Activated CD8-positive, alpha-beta T cell treated with anti-CD3 and anti-CD28 coated beads for 36 hours (primary cell): Measurements from ENCODE around the gene RCAN1. TPM values are rescaled to one million over a fixed set of nuclear protein-coding genes. Genes with fewer than 3 reads are reported as not detected.
"Not testable (repeated sequence)": the region's sequence is repeated elsewhere in the genome, so short reads cannot be mapped to it uniquely, and the experiment has no call there.

Source experiments
- ATAC-seq: fragments of 200-7000 bp; cut with Tn5 transposase; one replicate; pipeline ENCODE4 v1.10.0; 2021; ENCODE audit warnings: mild to moderate bottlenecking, moderate library complexity
- CTCF ChIA-PET: fragments of 350-600 bp; sonication (Branson Sonifier 250); formaldehyde crosslinking; loops from one replicate; lab custom pipeline; 2021; ENCODE audit warnings: antibody characterized with exemption; lab: Charles Lee
- POLR2A ChIA-PET: fragments of 350-600 bp; sonication (Branson Sonifier 250); formaldehyde crosslinking; loops from one replicate; lab custom pipeline; 2021; ENCODE audit warnings: antibody characterized with exemption; lab: Charles Lee
- DNase-seq: peaks from one replicate; pipeline ENCODE4 v3.0.0-alpha.2; 2020
- H3K27ac Mint-ChIP-seq: one replicate; pipeline ENCODE4 v1.8.0; 2021; ENCODE audit warnings: mild to moderate bottlenecking, mixed read lengths
- H3K27me3 Mint-ChIP-seq: one replicate; pipeline ENCODE4 v1.8.0; 2021; ENCODE audit warnings: mixed read lengths
- H3K36me3 Mint-ChIP-seq: one replicate; pipeline ENCODE4 v1.8.0; 2021; ENCODE audit warnings: low read depth, mixed read lengths
- H3K4me1 Mint-ChIP-seq: one replicate; pipeline ENCODE4 v1.8.0; 2021; ENCODE audit warnings: low read depth, mixed read lengths
- H3K4me3 Mint-ChIP-seq: one replicate; pipeline ENCODE4 v1.8.0; 2021; ENCODE audit warnings: mild to moderate bottlenecking, moderate library complexity, mixed read lengths
- H3K9me3 Mint-ChIP-seq: one replicate; pipeline ENCODE4 v1.8.0; 2021; ENCODE audit warnings: mixed read lengths
- intact Hi-C: fragments of 100-400 bp; cut with micrococcal nuclease; formaldehyde crosslinking; loops from one replicate; pipeline ENCODE4 v1.10.0; 2022
- total RNA-seq, 2 experiments: library from RNA; stranded (reverse); gene quantifications; one replicate each; pipeline ENCODE4 v1.2.3, GENCODE V29; 2021
- TF ChIP-seq, protein P1 (sequence below): fragments of 200-600 bp; IDR thresholded peaks from one replicate; pipeline ENCODE4 v1.8.0; 2022; ENCODE audit warnings: antibody characterized with exemption, mild to moderate bottlenecking

The RCAN1 gene
- total RNA-seq, 2 experiments from 2014 or later: 6.1 to 7.8 TPM

DNA sequence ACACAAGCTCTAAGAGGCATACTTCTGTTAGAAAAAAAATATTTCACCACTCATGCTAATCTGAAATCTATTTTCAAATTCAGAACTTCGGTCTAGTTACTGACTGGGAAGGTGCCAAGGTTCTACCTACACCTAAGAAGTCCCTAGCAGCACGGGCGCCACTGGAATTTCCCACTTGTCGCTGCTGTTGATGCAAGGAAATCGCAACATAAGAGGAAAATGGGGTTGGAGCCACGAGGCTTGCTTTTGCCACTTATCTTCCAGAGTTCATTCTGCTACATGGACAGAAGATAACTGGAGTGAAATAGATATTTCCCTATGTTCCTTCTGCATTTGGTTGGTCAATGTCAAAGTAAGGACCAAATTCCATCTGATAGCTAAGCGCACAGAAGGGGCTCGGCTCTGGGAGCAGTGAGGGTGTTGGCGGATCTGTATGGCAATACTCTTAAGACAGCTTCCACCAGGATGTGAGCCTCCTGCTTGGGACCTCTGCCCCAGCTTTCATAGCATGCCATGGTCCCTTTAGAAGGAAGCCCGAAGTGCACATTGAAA is 47.2 kb downstream of the RCAN1 start:
- H3K9me3 Mint-ChIP-seq: peaks cover 4% of the 10 kb centered on the region
- no peak overlapping the region for H3K27ac Mint-ChIP-seq
- no peaks in the 10 kb centered on the region for H3K4me1 Mint-ChIP-seq
- intact Hi-C loops: no loop called here
- peaks cover 6% of the 10 kb centered on the region for H3K36me3 Mint-ChIP-seq
- H3K4me3 Mint-ChIP-seq: no peak overlapping the region
- CTCF ChIA-PET: interaction anchor here (0.9 to 1.7 kb wide), 4 partner anchors 10 to 26 kb away, joined by 3 read pairs; no protein-coding TSS in a partner anchor
- no peak for ATAC-seq
- POLR2A ChIA-PET: interaction anchor here (1.0 kb wide), 1 partner anchor 9 kb away, joined by 3 read pairs; no protein-coding TSS in a partner anchor
- TF ChIP-seq, protein P1, sequence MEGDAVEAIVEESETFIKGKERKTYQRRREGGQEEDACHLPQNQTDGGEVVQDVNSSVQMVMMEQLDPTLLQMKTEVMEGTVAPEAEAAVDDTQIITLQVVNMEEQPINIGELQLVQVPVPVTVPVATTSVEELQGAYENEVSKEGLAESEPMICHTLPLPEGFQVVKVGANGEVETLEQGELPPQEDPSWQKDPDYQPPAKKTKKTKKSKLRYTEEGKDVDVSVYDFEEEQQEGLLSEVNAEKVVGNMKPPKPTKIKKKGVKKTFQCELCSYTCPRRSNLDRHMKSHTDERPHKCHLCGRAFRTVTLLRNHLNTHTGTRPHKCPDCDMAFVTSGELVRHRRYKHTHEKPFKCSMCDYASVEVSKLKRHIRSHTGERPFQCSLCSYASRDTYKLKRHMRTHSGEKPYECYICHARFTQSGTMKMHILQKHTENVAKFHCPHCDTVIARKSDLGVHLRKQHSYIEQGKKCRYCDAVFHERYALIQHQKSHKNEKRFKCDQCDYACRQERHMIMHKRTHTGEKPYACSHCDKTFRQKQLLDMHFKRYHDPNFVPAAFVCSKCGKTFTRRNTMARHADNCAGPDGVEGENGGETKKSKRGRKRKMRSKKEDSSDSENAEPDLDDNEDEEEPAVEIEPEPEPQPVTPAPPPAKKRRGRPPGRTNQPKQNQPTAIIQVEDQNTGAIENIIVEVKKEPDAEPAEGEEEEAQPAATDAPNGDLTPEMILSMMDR: no peak
- no peak for DNase-seq
- no peaks in the 10 kb centered on the region for H3K27me3 Mint-ChIP-seq

GRCh38 chr21:34565238-34565637 is 49.7 kb downstream of the RCAN1 start:
- intact Hi-C loops: no loop called here
- peaks cover 4% of the 10 kb centered on the region for H3K36me3 Mint-ChIP-seq
- ATAC-seq (no peak), DNase-seq (no peak)
- H3K4me1 Mint-ChIP-seq: no peaks in the 10 kb centered on the region
- ChIA-PET POLR2A (no interaction called here), CTCF (interaction anchor here (0.8 kb wide), 1 partner anchor 38 kb away, joined by 3 read pairs; no protein-coding TSS in a partner anchor)
- TF ChIP-seq, protein P1: no peak
- H3K9me3 Mint-ChIP-seq: no peaks in the 10 kb centered on the region
- H3K27ac Mint-ChIP-seq: no peak overlapping the region
- H3K27me3 Mint-ChIP-seq: no peaks in the 10 kb centered on the region
- H3K4me3 Mint-ChIP-seq: no peak overlapping the region

DNA sequence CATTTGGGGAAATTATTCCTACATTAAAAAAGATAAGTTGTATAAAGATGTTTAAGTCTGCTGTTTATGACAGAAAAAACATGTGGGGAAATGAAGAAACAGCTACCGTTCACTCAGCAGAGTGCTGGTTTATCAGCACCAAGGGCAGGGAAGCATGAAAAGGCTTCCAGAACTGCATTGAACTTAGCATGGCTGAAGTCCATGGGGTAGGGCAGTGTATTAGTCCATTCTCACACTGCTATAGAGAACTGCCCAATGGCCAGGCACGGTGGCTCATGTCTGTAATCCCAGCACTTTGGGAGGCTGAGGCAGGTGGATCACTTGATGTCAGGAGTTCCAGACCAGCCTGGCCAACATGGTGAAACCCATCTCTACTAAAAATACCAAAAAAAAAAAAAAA is 51.5 kb downstream of the RCAN1 start:
- H3K9me3 Mint-ChIP-seq, H3K27me3 Mint-ChIP-seq, POLR2A ChIA-PET, H3K27ac Mint-ChIP-seq, intact Hi-C loops, H3K4me1 Mint-ChIP-seq, H3K36me3 Mint-ChIP-seq, H3K4me3 Mint-ChIP-seq, DNase-seq, ATAC-seq: not testable (repeated sequence)
- CTCF ChIA-PET: interaction anchor here (1.5 kb wide), 1 partner anchor 27 kb away, joined by 3 read pairs; no protein-coding TSS in a partner anchor

DNA sequence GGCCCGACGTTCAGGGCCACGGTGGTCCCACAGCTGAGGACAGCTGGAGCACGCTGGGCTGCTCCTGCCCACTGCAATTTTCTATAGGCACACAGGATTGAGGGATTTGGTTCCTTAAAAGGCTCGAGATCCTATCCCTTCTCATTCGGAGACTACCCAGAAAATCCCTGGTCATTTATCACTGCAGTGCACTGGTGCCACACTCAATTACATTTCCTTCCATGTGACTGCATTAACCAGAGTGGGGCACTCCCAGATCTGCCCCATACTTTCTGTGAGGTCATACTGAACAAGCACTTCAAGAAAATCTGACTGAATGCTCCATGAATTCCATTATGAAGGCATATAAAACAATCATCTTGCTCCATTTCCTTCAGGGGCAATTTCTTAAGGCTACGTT is 53.1 kb downstream of the RCAN1 start:
- ATAC-seq: no peak
- peaks cover 2% of the 10 kb centered on the region for H3K4me1 Mint-ChIP-seq
- no peak for DNase-seq
- intact Hi-C loops: no loop called here
- H3K9me3 Mint-ChIP-seq: no peaks in the 10 kb centered on the region
- no peaks in the 10 kb centered on the region for H3K27me3 Mint-ChIP-seq
- H3K36me3 Mint-ChIP-seq: no peaks in the 10 kb centered on the region
- no peak overlapping the region for H3K4me3 Mint-ChIP-seq
- TF ChIP-seq, protein P1: no peak
- CTCF ChIA-PET: interaction anchor here (1.4 kb wide), 1 partner anchor 41 kb away, joined by 4 read pairs; no protein-coding TSS in a partner anchor
- POLR2A ChIA-PET: no interaction called here
- no peak overlapping the region for H3K27ac Mint-ChIP-seq

- ATAC-seq (no peak), DNase-seq (no peak)
- Mint-ChIP-seq H3K27me3 (no peaks in the 10 kb centered on the region), H3K4me3 (no peak overlapping the region), H3K36me3 (no peaks in the 10 kb centered on the region), H3K4me1 (peaks cover 2% of the 10 kb centered on the region), H3K27ac (no peak overlapping the region), H3K9me3 (no peaks in the 10 kb centered on the region)
- ChIA-PET CTCF (interaction anchor here (1.4 kb wide), 1 partner anchor 42 kb away, joined by 4 read pairs; no protein-coding TSS in a partner anchor), POLR2A (interaction anchor here (0.5 kb wide), 1 partner anchor 808 kb away, joined by 3 read pairs; no protein-coding TSS in a partner anchor)
- intact Hi-C loops: no loop called here
- TF ChIP-seq, protein P1: no peak
These were observed 54.3 kb downstream of the RCAN1 start for GRCh38 chr21:34560609-34561008.
